Measurements from ENCODE around the gene KCNQ1. TPM values are rescaled to one million over a fixed set of nuclear protein-coding genes. Genes with fewer than 3 reads are reported as not detected.

The KCNQ1 gene, protein sequence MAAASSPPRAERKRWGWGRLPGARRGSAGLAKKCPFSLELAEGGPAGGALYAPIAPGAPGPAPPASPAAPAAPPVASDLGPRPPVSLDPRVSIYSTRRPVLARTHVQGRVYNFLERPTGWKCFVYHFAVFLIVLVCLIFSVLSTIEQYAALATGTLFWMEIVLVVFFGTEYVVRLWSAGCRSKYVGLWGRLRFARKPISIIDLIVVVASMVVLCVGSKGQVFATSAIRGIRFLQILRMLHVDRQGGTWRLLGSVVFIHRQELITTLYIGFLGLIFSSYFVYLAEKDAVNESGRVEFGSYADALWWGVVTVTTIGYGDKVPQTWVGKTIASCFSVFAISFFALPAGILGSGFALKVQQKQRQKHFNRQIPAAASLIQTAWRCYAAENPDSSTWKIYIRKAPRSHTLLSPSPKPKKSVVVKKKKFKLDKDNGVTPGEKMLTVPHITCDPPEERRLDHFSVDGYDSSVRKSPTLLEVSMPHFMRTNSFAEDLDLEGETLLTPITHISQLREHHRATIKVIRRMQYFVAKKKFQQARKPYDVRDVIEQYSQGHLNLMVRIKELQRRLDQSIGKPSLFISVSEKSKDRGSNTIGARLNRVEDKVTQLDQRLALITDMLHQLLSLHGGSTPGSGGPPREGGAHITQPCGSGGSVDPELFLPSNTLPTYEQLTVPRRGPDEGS
- not detected for total RNA-seq

DNA sequence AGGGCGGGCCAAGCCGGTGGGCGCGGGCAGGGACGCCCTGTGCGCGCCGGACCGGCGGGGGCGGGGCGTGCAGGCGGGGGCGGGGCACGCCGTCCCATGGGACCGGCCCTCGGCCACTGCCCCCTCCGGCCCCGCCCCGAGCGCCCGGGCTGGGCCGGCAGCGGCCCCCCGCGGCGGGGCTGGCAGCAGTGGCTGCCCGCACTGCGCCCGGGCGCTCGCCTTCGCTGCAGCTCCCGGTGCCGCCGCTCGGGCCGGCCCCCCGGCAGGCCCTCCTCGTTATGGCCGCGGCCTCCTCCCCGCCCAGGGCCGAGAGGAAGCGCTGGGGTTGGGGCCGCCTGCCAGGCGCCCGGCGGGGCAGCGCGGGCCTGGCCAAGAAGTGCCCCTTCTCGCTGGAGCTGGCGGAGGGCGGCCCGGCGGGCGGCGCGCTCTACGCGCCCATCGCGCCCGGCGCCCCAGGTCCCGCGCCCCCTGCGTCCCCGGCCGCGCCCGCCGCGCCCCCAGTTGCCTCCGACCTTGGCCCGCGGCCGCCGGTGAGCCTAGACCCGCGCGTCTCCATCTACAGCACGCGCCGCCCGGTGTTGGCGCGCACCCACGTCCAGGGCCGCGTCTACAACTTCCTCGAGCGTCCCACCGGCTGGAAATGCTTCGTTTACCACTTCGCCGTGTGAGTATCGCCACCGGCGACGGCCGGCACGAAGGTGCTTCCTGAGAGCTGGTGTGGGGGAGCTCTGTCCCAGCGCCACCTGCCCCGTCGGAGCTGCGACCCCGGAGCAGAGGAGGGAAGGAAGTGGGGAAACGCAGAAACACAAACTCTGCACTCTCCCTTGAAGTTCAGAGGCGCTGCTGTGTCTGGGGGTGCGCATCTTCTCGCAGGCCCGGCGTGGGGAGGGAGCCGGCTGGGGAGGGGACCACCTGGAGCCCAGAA is at the start of gene KCNQ1:
Gene KCNQ1, plus strand, starts transcription at position 188 of the 925 bp plus-strand sequence. Its CDS starts 91 bp downstream, at position 279.

DNA sequence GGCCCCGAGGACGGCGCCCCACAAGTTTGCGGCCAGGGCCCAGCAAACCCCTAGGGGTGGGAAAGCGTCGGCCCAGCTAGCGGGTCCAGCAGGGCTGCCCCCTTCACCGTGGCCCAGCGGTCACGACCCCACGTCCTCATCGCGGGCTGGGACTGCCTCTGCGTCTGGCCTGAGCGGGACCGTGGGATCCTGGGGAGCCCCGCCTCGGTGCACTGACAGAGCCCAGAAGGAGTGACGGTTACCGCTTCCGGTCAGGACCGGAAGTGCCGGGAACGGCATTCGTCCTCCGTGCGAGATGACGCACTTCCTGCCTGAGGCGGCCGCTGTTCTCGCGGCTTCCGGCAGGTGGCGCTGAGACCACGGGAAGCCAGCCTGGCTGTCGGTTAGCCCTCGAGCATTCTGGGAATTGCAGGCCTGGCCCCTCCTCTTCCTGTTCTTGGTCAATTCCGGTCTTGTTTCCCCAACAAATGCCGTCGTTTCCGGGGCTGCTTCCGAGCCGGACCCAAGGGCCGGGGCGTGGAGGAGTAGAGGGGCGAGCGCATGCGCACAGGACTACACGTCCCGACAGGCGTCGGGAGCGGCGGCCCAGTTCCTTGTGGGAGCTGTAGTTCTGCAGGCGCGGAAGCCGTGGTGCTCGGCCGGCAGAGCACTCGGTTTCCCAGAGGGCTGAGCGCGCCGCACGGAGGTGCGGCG is 44.6 kb upstream of the KCNQ1 start, which contains the start of gene TSSC4:
Gene TSSC4, plus strand, starts transcription at position 682 of the 693 bp plus-strand sequence. CDS start 1,884 bp downstream, outside the sequence.

DNA sequence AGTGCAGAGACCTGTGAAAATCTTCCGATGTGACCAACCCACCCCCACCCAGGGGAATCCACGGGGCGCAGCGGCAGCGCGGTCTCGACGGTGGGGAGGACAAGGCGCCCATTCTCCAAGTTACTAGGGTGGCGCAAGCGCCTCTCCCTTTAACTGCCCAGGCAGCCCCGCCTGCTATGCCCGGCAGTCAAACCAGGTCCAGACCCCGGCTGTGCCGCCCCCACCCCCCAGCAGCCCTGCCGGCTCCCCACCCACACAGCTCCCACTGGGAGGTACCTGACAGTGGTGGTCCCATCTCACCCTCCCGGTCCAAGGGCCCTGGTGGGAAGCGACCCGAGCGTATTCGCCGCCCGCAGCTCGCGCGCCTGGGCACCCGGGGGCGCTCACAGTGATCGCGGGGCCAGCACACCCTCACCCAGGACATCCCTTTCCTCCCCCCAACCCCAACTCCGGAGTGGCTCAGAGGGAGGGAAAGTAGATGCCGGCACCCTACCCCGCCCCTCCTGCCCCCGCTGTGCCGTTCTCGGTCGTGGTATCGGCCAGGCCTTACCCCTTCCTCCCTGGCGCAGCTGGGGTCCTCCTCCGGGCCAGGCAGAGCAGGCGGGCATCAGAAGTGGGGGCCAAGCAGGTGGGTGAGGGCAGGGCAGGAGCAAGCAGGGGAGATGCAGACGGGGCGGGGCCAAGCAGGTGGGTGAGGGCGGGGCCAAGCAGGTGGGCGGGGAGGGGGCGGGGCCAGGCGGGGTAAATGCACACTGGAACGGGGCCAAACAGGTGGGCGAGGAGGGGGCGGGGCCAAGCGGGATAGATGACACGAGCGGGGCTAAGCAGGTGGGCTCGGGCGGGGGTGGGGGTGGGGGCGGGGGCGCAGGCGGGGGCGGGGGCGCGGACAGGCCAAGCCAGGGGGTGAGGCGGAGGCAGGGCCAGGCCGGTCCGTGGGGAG is 657 bp upstream of the KCNQ1 start, which contains the start of gene TRPM5:
Gene TRPM5, minus strand, starts transcription at position 634 of the 940 bp plus-strand sequence. CDS start 21,478 bp downstream, outside the sequence.

DNA sequence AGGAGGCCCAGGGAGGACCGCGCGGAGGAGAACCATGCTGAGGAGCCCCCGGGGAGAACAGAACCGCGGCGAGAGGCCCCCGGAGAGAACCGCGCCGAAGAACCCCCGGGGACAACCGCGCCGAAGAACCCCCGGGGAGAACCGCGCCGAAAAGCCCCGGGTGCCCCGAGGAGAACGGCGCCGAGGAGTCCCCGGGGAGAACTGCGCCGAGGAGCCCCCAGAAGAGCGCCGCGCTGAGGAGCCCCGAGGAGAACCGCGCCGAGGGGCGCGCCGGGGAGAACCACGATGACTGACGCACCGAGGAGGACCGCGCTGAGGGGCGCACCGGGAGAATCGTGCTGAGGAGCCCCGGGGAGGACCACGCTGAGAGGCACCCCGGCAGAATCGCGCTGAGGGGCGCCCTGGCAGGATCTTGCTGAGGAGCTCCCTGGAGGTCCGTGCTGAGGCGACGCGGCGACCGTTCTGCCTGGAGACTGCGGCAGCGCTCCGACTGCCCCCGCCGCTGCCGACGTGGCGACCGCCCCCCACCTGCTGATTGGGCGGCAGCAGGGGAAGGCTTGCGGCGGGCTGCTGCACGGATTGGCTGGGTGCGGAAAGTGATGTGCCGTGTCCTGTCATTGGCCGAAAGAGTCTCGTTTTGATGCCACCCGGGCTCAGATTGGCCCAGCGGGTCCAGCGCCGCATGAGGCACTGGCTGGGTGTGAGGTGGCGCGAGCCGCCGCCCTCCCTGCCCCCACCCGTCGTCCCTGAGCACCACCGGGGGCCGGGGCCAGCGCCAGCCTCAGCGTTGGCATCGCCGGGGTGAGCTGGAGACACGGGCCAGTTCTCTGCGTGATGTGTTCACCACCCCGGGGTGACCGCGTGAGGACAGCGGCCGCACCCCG is 255.0 kb downstream of the KCNQ1 start, which contains the start of gene KCNQ1OT1:
Gene KCNQ1OT1, minus strand, starts transcription at position 464 of the 884 bp plus-strand sequence.

DNA sequence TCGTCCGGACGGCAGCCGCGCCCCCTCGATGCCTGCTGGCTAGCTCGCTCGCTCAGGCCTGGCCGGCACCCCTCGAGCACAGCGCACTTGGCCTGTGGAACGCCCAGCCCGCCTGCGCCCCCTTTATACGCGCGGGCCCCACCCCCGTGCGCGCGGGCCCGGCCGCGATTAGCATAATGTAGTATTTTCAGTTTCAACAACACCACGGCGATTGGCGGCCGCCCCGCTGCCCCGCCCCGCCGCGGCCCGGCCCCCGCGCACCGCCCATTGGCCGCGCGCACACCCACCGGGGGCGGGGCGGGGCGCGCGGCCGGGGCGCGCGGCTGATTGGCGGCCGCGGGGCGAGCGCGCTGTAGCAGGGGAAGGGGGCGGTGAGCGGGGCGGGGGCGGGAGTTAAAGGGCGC is 440.9 kb downstream of the KCNQ1 start, which contains the start of gene CDKN1C:
Gene CDKN1C, minus strand, starts transcription at position 98 of the 404 bp plus-strand sequence. CDS start 319 bp downstream, outside the sequence.

Small RNAs within 50 kb of the gene (small RNA-seq; reads per million reads assigned to genes)
- gene AC013791.1 (ENCODE audit: low replicate concordance) (not detected), gene COX6CP18 (ENCODE audit: low replicate concordance) (not detected), gene RF01947 (ENCODE audit: low replicate concordance) (not detected), gene RF01948 (ENCODE audit: low replicate concordance) (not detected), gene RF01950 (ENCODE audit: low replicate concordance) (not detected)

Other genes starting within 250 kb of the KCNQ1 start
- 0.31 TPM for gene ASCL2, start 174.4 kb upstream of the KCNQ1 start, total RNA-seq
- gene C11orf21, start 143.1 kb upstream of the KCNQ1 start, total RNA-seq, result not detected
- gene TSPAN32, start 143.0 kb upstream of the KCNQ1 start, total RNA-seq, result not detected
- 73.9 TPM for gene CD81, start 67.7 kb upstream of the KCNQ1 start, total RNA-seq
- gene TSSC4, start 44.3 kb upstream of the KCNQ1 start, total RNA-seq, result 28.5 TPM
- not detected for gene TRPM5, start 494 bp upstream of the KCNQ1 start, total RNA-seq